Hair follicular keratinocyte (primary cell): ENCODE measurements around the gene WNT6. TPM values are rescaled to one million over a fixed set of nuclear protein-coding genes. Genes with fewer than 3 reads are reported as not detected.

ENCODE experiments used
- total RNA-seq: library from RNA; depleted of rRNA; stranded (reverse); fragments of >200 nt; gene quantifications from 2 replicates; pipeline ENCODE4 v1.2.3, GENCODE V29; 2015

The WNT6 gene
- 0.16 TPM in 1 of 2 replicates, not detected in the other for total RNA-seq

GRCh38 chr2:218859556-218859987 is at the start of gene WNT6:
Gene WNT6 (plus strand): TSS chr2:218859805. CDS start chr2:218860038, 233 bp downstream.

DNA sequence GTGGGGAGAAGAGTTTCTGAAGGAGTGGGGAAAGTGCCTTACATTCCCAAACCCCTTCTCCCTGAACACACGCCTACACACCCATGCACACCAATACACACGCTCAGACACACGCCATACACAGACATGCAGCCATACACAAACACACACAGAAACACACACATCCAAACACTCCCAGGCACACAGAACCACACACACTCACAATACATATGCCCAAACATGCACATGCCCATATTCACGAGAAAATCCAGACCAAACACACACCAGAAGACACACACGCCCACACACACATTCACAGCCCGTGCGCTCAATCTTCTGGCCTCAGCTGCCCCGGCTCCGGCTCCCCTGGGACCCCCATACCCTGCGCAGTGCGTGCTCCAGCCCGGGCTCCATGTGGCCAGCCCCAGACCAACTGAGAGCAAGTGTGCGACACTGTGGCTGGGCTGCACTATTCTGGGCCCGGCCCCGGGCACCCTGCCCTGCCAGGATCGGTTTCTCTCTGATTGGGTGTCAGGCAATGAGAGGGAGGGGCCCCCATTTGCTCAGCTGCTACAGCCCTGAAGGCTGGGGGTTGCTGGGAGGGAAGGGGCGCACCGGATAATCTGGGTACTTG is 28.1 kb upstream of the WNT6 start, which contains the start of gene PRKAG3:
TSS of gene PRKAG3 (minus strand) at position 426 of the 613 bp plus-strand sequence.

GRCh38 chr2:218880102-218880858 is 20.7 kb downstream of the WNT6 start, which contains the start of gene WNT10A:
Gene WNT10A (plus strand): TSS chr2:218880852. CDS start chr2:218880996, 144 bp downstream.

Other genes starting within 250 kb of the WNT6 start
- gene ZNF142, start 200.2 kb upstream of the WNT6 start, total RNA-seq: 10.9 and 13.1 TPM in 2 replicates
- 45.3 and 62.5 TPM in 2 replicates for gene BCS1L, start 200.1 kb upstream of the WNT6 start, total RNA-seq
- 25.2 and 32.5 TPM in 2 replicates for gene RNF25, start 187.8 kb upstream of the WNT6 start, total RNA-seq
- gene STK36, start 187.7 kb upstream of the WNT6 start, total RNA-seq: 9.0 and 10.9 TPM in 2 replicates
- gene TTLL4, start 149.0 kb upstream of the WNT6 start, total RNA-seq: 13.4 and 16.0 TPM in 2 replicates
- 0.42 and 2.7 TPM in 2 replicates for gene CYP27A1, start 77.7 kb upstream of the WNT6 start, total RNA-seq
- gene PRKAG3, start 28.0 kb upstream of the WNT6 start, total RNA-seq: not detected in 2 replicates
- gene WNT10A, start 21.0 kb downstream of the WNT6 start, total RNA-seq: 1.1 and 4.2 TPM in 2 replicates
- gene CDK5R2, start 99.9 kb downstream of the WNT6 start, total RNA-seq: 0.55 TPM in 1 of 2 replicates, not detected in the other
- gene FEV, start 125.4 kb downstream of the WNT6 start, total RNA-seq: not detected in 2 replicates
- not detected in 2 replicates for gene CRYBA2, start 133.6 kb downstream of the WNT6 start, total RNA-seq
- not detected in 2 replicates for gene CFAP65, start 181.7 kb downstream of the WNT6 start, total RNA-seq
- not detected in 2 replicates for gene IHH, start 201.1 kb downstream of the WNT6 start, total RNA-seq